Neural cell (in vitro differentiated cells): ENCODE data around the gene CD6.
A peak's percentile ranks its signal among the peaks of the same experiment; 100 is the strongest.

Experiments used
- CTCF ChIP-seq: fragments of 450-650 bp; IDR thresholded peaks from 2 replicates; pipeline ENCODE4 v1.5.1; 2014; ENCODE audit warnings: antibody characterized with exemption, mild to moderate bottlenecking, moderate library complexity; ENCODE audit not compliant: poor library complexity, severe bottlenecking
- EZH2 ChIP-seq: fragments of 200-600, 300-800 bp; shearing (Covaris generic), sonication (generic); IDR thresholded peaks from 2 replicates; pipeline ENCODE4 v1.6.1; 2014; ENCODE audit warnings: antibody characterized with exemption, low read length, borderline replicate concordance, mild to moderate bottlenecking; ENCODE audit not compliant: insufficient read depth, poor library complexity, severe bottlenecking
- MXI1 ChIP-seq: fragments of 450-650 bp; conservative IDR thresholded peaks from 2 replicates; pipeline ENCODE4 v1.6.1; 2014; ENCODE audit warnings: antibody characterized with exemption, mild to moderate bottlenecking; ENCODE audit not compliant: poor library complexity, severe bottlenecking
- POLR2AphosphoS5 ChIP-seq: IDR thresholded peaks from 2 replicates; pipeline ENCODE4 v1.6.1; 2012
- RAD21 ChIP-seq: fragments of 450-650 bp; conservative IDR thresholded peaks from 2 replicates; pipeline ENCODE4 v1.6.1; 2014; ENCODE audit warnings: antibody characterized with exemption, mild to moderate bottlenecking, moderate library complexity
- REST ChIP-seq: IDR thresholded peaks from 2 replicates; pipeline ENCODE4 v1.6.1; 2012; ENCODE audit warnings: borderline replicate concordance
- SMC3 ChIP-seq: fragments of 450-650 bp; conservative IDR thresholded peaks from 2 replicates; pipeline ENCODE4 v1.6.1; 2014; ENCODE audit warnings: antibody characterized with exemption, mild to moderate bottlenecking, moderate library complexity; ENCODE audit not compliant: poor library complexity
- TAF1 ChIP-seq: IDR thresholded peaks from 2 replicates; pipeline ENCODE4 v1.6.1; 2012; ENCODE audit warnings: low read depth

GRCh38 chr11:60959431-60959830 is 12.0 kb upstream of the CD6 start:
- no peak for TF ChIP-seq EZH2
- TF ChIP-seq CTCF: no peak
- TF ChIP-seq POLR2AphosphoS5: peak; percentile 88
- TF ChIP-seq RAD21: no peak
- TF ChIP-seq TAF1: no peak
- no peak for TF ChIP-seq REST
- TF ChIP-seq SMC3: no peak
- no peak for TF ChIP-seq MXI1
